ENCODE measurements around the gene TMEM145.

The TMEM145 gene

DNA sequence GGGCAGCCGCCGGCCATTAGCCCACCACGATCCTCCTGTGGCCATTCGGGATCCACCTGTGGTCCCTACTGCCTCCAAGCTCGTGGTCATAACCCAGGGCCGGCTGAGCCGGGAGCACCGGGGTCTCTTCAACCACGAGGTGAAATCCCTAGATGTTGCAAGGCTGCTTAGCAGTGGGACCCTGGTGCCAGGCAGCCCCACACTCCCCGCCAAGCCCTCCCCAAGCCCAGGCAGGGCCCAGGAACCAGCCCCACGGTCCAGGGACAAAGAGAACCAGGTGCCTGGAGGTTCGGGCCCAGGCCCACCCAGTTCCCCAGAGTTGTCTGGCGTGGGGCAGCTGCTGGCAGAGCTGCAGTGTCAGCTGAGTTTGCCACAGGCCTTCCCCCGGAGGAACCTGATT, 3.4 kb upstream of the TMEM145 start:
- in situ Hi-C loops (cut with MboI; ENCODE audit: low pct_unique_long_range_greater_than_20kb, low sequenced_read_pairs, unreplicated experiment) = no loop called here
- no peak for DNase-seq (ENCODE audit: low spot score)
- TF ChIP-seq, protein P1, sequence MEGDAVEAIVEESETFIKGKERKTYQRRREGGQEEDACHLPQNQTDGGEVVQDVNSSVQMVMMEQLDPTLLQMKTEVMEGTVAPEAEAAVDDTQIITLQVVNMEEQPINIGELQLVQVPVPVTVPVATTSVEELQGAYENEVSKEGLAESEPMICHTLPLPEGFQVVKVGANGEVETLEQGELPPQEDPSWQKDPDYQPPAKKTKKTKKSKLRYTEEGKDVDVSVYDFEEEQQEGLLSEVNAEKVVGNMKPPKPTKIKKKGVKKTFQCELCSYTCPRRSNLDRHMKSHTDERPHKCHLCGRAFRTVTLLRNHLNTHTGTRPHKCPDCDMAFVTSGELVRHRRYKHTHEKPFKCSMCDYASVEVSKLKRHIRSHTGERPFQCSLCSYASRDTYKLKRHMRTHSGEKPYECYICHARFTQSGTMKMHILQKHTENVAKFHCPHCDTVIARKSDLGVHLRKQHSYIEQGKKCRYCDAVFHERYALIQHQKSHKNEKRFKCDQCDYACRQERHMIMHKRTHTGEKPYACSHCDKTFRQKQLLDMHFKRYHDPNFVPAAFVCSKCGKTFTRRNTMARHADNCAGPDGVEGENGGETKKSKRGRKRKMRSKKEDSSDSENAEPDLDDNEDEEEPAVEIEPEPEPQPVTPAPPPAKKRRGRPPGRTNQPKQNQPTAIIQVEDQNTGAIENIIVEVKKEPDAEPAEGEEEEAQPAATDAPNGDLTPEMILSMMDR (IDR thresholded peaks at IDR 0.05; ENCODE audit: extremely low read depth, insufficient read depth, missing control alignments) = no peak

DNA sequence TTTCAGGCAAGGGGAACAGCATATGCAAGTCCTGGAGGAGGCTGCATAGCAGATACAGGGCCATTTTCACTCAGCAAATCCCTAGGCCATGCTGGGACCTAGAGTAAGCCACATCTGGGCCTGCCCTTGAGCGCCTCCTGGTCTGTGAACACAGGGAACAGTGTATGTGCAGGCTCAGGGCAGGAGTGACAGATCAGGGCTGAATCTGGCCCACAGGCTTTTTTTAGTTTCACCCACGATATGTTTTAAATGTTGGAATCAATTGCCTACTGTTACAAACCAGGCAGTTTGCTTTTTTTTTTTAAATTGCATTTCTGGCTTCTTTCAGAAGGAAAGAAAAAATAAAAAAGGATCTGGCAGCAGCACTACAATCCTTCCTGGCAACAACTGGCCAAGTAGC, 1.5 kb upstream of the TMEM145 start:
- in situ Hi-C loops (cut with MboI; ENCODE audit: low pct_unique_long_range_greater_than_20kb, low sequenced_read_pairs, unreplicated experiment) = no loop called here
- TF ChIP-seq, protein P1 (IDR thresholded peaks at IDR 0.05; ENCODE audit: extremely low read depth, insufficient read depth, missing control alignments) = no peak
- no peak for DNase-seq (ENCODE audit: low spot score)

- in situ Hi-C loops (cut with MboI; ENCODE audit: low pct_unique_long_range_greater_than_20kb, low sequenced_read_pairs, unreplicated experiment) = no loop called here
These were observed 739 bp upstream of the TMEM145 start for GRCh38 chr19:42312370-42312769.

DNA sequence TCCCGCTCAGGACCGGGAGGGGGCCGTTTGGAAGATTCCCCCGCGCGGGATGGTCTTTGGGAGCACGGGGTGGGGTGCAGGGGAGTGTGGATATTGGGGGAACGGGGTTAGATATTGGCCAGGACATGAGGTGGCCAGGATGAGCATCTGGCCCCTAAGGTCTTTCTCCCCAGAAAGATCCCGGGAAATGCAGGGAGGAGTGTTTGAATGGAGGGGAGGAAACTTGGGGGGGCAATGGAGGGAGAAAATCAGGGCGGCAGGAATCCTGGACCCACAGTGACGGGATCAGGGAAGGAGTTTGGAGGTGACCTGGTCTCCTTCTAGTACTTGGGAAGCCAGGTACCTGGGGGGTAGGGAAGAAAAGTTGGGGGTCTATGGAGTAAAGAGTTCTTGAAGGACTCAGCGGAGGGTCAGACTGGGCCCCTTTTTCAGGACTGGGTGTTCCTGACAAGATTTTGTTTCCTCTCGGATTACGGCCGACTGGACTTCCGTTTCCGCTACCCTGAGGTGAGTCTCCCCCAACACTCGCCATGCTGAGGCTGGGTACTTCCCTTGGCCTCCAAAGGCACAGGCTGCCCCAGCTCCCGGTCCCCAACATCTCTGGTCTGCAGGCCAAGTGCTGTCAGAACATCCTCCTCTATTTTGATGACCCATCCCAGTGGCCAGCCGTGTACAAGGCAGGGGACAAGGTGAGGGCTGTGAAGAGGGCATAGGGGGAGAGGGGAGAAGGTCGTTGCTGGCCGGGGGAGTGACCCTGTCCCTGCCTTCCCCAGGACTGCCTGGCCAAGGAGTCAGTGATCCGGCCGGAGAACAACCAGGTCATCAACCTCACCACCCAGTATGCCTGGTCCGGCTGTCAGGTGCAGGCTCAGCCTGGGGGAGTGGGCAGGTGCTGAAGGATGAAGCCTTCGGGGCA, 989 bp downstream of the TMEM145 start:
- no peak for DNase-seq (ENCODE audit: low spot score)
- TF ChIP-seq, protein P1 (IDR thresholded peaks at IDR 0.05; ENCODE audit: extremely low read depth, insufficient read depth, missing control alignments) = no peak
- in situ Hi-C loops (cut with MboI; ENCODE audit: low pct_unique_long_range_greater_than_20kb, low sequenced_read_pairs, unreplicated experiment) = no loop called here

More at GRCh38 chr19:42312370-42312769, 739 bp upstream of the TMEM145 start:
- TF ChIP-seq, protein P1 (IDR thresholded peaks at IDR 0.05; ENCODE audit: extremely low read depth, insufficient read depth, missing control alignments) = no peak
- no peak for DNase-seq (ENCODE audit: low spot score)

DNA sequence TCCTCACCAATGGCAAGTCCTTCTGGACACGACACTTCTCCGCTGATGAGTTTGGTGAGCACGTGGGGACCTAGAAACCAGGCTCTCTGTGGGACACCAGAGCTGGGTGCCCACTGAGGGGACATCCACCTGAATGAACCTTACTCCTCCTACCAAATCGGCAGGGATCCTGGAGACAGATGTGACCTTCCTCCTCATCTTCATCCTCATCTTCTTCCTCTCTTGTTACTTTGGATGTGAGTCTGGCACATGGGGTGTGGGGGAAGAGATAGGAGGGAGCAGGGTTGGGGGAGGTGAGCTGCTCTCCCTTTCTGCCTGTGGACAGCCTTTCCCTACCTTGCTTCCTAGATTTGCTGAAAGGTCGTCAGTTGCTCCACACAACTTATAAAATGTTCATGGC, 1.9 kb downstream of the TMEM145 start:
- in situ Hi-C loops (cut with MboI; ENCODE audit: low pct_unique_long_range_greater_than_20kb, low sequenced_read_pairs, unreplicated experiment) = no loop called here
- TF ChIP-seq, protein P1 (IDR thresholded peaks at IDR 0.05; ENCODE audit: extremely low read depth, insufficient read depth, missing control alignments) = no peak
- DNase-seq (ENCODE audit: low spot score) = no peak

DNA sequence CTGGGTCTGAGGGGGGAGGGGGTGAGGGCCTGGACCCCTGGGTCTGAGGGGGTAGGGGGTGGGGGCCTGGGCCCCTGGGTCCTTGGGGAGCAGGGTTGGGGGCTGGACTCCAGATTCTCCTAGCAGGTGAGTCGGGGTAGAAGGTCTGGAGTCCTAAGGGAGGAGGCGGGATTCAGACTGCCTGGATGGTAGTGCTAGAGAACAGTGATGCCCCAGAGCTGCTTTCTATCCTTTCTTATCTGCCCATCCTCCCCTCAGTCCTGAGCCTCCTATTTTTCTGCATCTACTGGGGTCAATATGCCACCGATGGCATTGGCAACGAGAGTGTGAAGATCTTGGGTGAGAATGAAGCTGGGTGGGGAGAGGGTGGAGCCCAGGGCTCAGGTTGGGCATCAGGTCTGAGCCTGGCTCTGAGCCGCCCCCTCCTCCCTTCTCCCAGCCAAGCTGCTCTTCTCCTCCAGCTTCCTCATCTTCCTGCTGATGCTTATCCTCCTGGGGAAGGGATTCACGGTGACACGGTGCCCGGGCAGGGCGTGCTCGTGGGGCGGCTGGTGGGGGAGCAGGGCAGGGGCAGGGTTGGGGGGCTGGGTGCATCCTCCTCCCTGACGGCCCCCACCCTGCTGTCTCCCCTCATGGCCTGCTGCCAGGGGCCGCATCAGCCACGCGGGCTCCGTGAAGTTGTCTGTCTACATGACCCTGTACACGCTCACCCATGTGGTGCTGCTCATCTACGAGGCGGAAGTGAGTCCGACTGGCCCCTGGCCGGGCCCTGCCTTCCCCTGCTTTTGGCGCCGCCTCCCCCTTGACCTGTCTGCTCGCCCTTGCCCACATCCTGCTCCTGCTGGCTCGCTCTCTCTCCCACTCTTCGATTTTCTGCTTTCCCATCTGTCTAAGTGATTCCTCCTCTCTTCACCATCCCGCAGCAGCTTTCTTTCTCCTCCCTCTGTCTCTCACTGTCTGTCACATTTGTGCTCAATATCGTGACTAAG, 3.4 kb downstream of the TMEM145 start:
- TF ChIP-seq, protein P1 (IDR thresholded peaks at IDR 0.05; ENCODE audit: extremely low read depth, insufficient read depth, missing control alignments) = no peak
- DNase-seq (ENCODE audit: low spot score) = peak; percentile 83
- in situ Hi-C loops (cut with MboI; ENCODE audit: low pct_unique_long_range_greater_than_20kb, low sequenced_read_pairs, unreplicated experiment) = no loop called here
